ENCODE measurements around the gene ARHGDIG. TPM values are rescaled to one million over a fixed set of nuclear protein-coding genes. Genes with fewer than 3 reads are reported as not detected.

The ARHGDIG gene
- total and polyA plus RNA-seq, 2 donors (not counting 3 experiments of a cell fraction or from before 2014, with no cell fraction given): 0.93 to 2.2 TPM

GRCh38 chr16:275786-276232 lies 4.6 kb upstream of the ARHGDIG start, which contains the start of gene RGS11:
RGS11 (minus strand) TSS chr16:275944; CDS start chr16:275911, 33 bp downstream.
- no peak within 1 kb of the TSS for H3K27ac ChIP-seq (ENCODE audit: insufficient read depth, low read depth, low read length)
- peaks cover 3% of the 10 kb centered on the region for H3K4me1 ChIP-seq (ENCODE audit: control insufficient read depth, extremely low read depth, insufficient read depth, low read length)
- H3K9me1 ChIP-seq (replicated peaks; ENCODE audit: control insufficient read depth, extremely low read depth, insufficient read depth, low read length): no peaks in the 10 kb centered on the region
- H3K4me3 ChIP-seq (replicated peaks in 1 of 3; ENCODE audit: insufficient read depth in 1 of 3, low read depth in 1 of 3, low read length in 3 of 3): peak within 1 kb of the TSS in 1 of 3 experiments; percentile 41
- DNase-seq (ENCODE audit: low read depth, low spot score): no peak
- no peak within 1 kb of the TSS for H3K9ac ChIP-seq (replicated peaks; ENCODE audit: extremely low read depth, insufficient read depth, low read length)
- no peak for FAIRE-seq
- no peaks in the 10 kb centered on the region for H3K36me3 ChIP-seq (ENCODE audit: control insufficient read depth in 2 of 2, extremely low read depth in 1 of 2, insufficient read depth in 2 of 2, low read length in 2 of 2)
- TF ChIP-seq FOS (IDR thresholded peaks at IDR 0.05; ENCODE audit: borderline replicate concordance, insufficient read depth, low read length) (no peak), MYC (IDR thresholded peaks at IDR 0.05; ENCODE audit: low read depth, low read length) (no peak), POLR2AphosphoS5 (IDR thresholded peaks at IDR 0.05; ENCODE audit: insufficient read depth, low read depth, low read length) (no peak), CTCF (IDR thresholded peaks at IDR 0.05; ENCODE audit: extremely low read depth in 1 of 2, insufficient read depth in 1 of 2, low read depth in 1 of 2, low read length in 2 of 2) (no peak), GATA2 (IDR thresholded peaks at IDR 0.05; ENCODE audit: insufficient read depth, insufficient read length, low read depth, low read length) (no peak), POLR2A (IDR thresholded peaks at IDR 0.05; ENCODE audit: low read depth, low read length) (no peak), JUN (IDR thresholded peaks at IDR 0.05; ENCODE audit: borderline replicate concordance, insufficient read depth, insufficient read length, low read depth) (no peak), EZH2 (IDR thresholded peaks at IDR 0.05; ENCODE audit: borderline replicate concordance, low read depth, low read length, severe bottlenecking) (no peak), MAX (IDR thresholded peaks at IDR 0.05; ENCODE audit: insufficient read depth, insufficient read length) (no peak)
- intact Hi-C loops (cut with micrococcal nuclease): no loop called here
- CTCF ChIA-PET: no interaction called here
- dilution Hi-C loops (cut with MboI; ENCODE audit: extremely low pct_ligation_motif_present, low sequenced_read_pairs): no loop called here
- H2AFZ ChIP-seq (ENCODE audit: low read depth, low read length): peak within 1 kb of the TSS; percentile 54
- peaks cover 0 to 2% of the 10 kb centered on the region in 2 experiments for H3K27me3 ChIP-seq (ENCODE audit: control insufficient read depth in 2 of 2, insufficient read depth in 2 of 2, low read length in 2 of 2)
- no peaks in the 10 kb centered on the region for H3K9me3 ChIP-seq (replicated peaks; ENCODE audit: control insufficient read depth, insufficient read depth, low read length)
- no TSS peak for BruUV-seq (replicated peaks)
- H3K79me2 ChIP-seq (ENCODE audit: control insufficient read depth, insufficient read depth, low read length): no peaks in the 10 kb centered on the region
- no peaks in the 10 kb centered on the region for H4K20me1 ChIP-seq (replicated peaks; ENCODE audit: control insufficient read depth, extremely low read depth, insufficient read depth, low read length)
- H3K4me2 ChIP-seq (ENCODE audit: insufficient read depth, low read length): peak within 1 kb of the TSS; percentile 17
- POLR2A ChIA-PET: no interaction called here

All from endothelial cell of umbilical vein (primary cell).